OCI-LY7 (cell line): ENCODE data around the gene PPP2R5C. TPM values are rescaled to one million over a fixed set of nuclear protein-coding genes. Genes with fewer than 3 reads are reported as not detected.

ENCODE experiments used
- BruUV-seq: library from RNA; stranded (reverse); fragments of 400-500 nt; replicated peaks from 2 replicates; lab custom pipeline; 2021; lab: Mats Ljungman, UMichigan
- CTCF ChIA-PET: fragments of 300-600 bp; sonication (Branson Sonifier 250); formaldehyde crosslinking; loops from one replicate; lab custom pipeline; 2022; ENCODE audit warnings: antibody characterized with exemption; ENCODE audit not compliant: unreplicated experiment; lab: Charles Lee
- POLR2A ChIA-PET: fragments of 300-600 bp; sonication (Branson Sonifier 250); formaldehyde crosslinking; loops from one replicate; lab custom pipeline; 2022; ENCODE audit warnings: antibody characterized with exemption; lab: Charles Lee
- DNase-seq: peaks from one replicate; pipeline ENCODE4 v3.0.0-alpha.2; 2015; ENCODE audit warnings: low spot score
- H2AFZ ChIP-seq: fragments of 200-600 bp; sonication (generic), shearing (Covaris generic); 2 replicates; pipeline ENCODE4 v1.6.1; 2014; ENCODE audit warnings: mild to moderate bottlenecking, antibody characterized with exemption, low read length, moderate library complexity
- H3K27ac ChIP-seq: fragments of 200-600 bp; sonication (generic); 2 replicates; pipeline ENCODE4 v1.5.1; 2014; ENCODE audit warnings: mixed run types, low read depth, mild to moderate bottlenecking, moderate library complexity, low read length, inconsistent platforms; ENCODE audit not compliant: poor library complexity, severe bottlenecking
- H3K36me3 ChIP-seq: fragments of 200-600 bp; sonication (generic); 2 replicates; pipeline ENCODE4 v1.6.1; 2014; ENCODE audit warnings: mild to moderate bottlenecking, antibody characterized with exemption, low read length, moderate library complexity, mixed read lengths; ENCODE audit not compliant: insufficient read depth
- H3K4me1 ChIP-seq: fragments of 200-600 bp; sonication (generic); 2 replicates; pipeline ENCODE4 v1.5.1; 2014; ENCODE audit warnings: mild to moderate bottlenecking, low read length; ENCODE audit not compliant: insufficient read depth, poor library complexity, severe bottlenecking
- H3K4me2 ChIP-seq: fragments of 200-600 bp; sonication (generic); 2 replicates; pipeline ENCODE4 v1.6.1; 2014; ENCODE audit warnings: mild to moderate bottlenecking, low read length
- H3K4me3 ChIP-seq: fragments of 200-600 bp; sonication (generic); 2 replicates; pipeline ENCODE4 v1.5.1; 2014; ENCODE audit warnings: mild to moderate bottlenecking, low read depth, low read length; ENCODE audit not compliant: poor library complexity, severe bottlenecking
- H3K79me2 ChIP-seq: fragments of 200-600 bp; sonication (generic); 2 replicates; pipeline ENCODE4 v1.6.1; 2016; ENCODE audit warnings: low read depth, mild to moderate bottlenecking, low read length, moderate library complexity, mixed read lengths; ENCODE audit not compliant: insufficient read depth
- H3K9me2 ChIP-seq: fragments of 200-600 bp; sonication (generic); 2 replicates; pipeline ENCODE4 v1.6.1; 2016; ENCODE audit warnings: mild to moderate bottlenecking, low read length, mixed read lengths; ENCODE audit not compliant: insufficient read depth
- H3K9me3 ChIP-seq: fragments of 200-600 bp; sonication (generic); 2 replicates; pipeline ENCODE4 v1.6.1; 2014; ENCODE audit warnings: mild to moderate bottlenecking, mixed run types, low read length, mixed read lengths
- H4K20me1 ChIP-seq: fragments of 200-600 bp; sonication (generic); 2 replicates; pipeline ENCODE4 v1.6.1; 2014; ENCODE audit warnings: mild to moderate bottlenecking, antibody characterized with exemption, low read length, moderate library complexity, mixed read lengths; ENCODE audit not compliant: insufficient read depth
- EZH2phosphoT487 ChIP-seq: fragments of 200-600 bp; sonication (generic); IDR thresholded peaks from 2 replicates; pipeline ENCODE4 v1.6.1; 2018; ENCODE audit warnings: low read depth, borderline replicate concordance, mild to moderate bottlenecking, mixed run types, antibody characterized with exemption, low read length, moderate library complexity, mixed read lengths
- intact Hi-C: fragments of 100-400 bp; cut with micrococcal nuclease; formaldehyde crosslinking; loops from one replicate; pipeline ENCODE4 v1.10.0; 2022; ENCODE audit not compliant: unreplicated experiment
- total RNA-seq, 2 experiments: library from RNA; depleted of rRNA in 1 of 2; stranded (reverse); fragments of >200 nt in 1 of 2; shearing (Covaris generic) in 1 of 2; gene quantifications; 2 replicates each; pipeline ENCODE4 v1.2.3, GENCODE V29; 2014 to 2022
- TF ChIP-seq, protein P1 (sequence below): fragments of 200-600 bp; sonication (generic); conservative IDR thresholded peaks from 2 replicates; pipeline ENCODE4 v1.5.1; 2014; ENCODE audit warnings: mild to moderate bottlenecking, antibody characterized with exemption, low read length, moderate library complexity, mixed read lengths

PPP2R5C gene
- total RNA-seq, 2 experiments from 2014 or later = 161 to 236 TPM

DNA sequence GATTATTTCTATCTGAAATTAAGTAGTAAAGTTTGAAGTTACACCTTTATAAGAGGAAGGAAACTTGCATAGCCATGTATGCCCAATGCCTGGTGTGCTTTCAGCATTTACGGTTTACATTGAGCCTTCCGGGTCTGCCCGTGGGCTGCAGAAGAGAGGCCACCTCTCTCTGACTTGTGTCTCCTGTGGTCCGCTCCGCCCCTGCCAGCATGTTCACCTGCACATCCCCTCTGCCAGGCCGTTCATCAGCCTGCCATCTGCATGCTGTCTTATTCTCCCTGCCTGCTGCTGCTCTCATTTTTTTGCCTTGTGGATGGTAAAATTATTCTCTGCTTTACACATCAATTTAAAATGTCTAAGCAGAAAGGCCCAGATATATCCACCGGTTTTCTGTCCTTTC lies 161.4 kb downstream of the PPP2R5C start:
- H3K36me3 ChIP-seq = peaks cover 14% of the 10 kb centered on the region; the same call in 1 of the 2 replicates

DNA sequence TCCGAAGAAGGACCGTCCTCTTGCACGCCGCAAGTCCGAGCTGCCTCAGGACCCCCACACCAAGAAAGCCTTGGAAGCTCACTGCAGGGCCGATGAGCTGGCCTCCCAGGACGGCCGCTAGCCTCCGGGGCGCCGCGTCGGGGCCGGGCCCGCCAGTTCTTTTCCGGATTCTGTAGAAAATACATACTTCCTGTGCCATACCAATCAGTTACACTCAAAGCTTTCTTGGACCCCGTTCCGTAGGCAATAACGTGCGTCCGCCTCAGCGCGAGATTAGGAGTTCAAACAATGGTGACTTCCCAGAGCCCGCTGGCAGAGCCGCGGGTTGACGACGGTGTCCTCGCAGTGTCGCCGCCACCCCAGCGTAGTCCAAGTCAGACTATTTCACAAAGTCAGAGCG lies 163.6 kb downstream of the PPP2R5C start:
- H3K79me2 ChIP-seq = no peaks in the 10 kb centered on the region
- POLR2A ChIA-PET = no interaction called here
- no peak overlapping the region for H2AFZ ChIP-seq
- no peak overlapping the region for H3K27ac ChIP-seq
- peaks cover 8% of the 10 kb centered on the region; the same call in 1 of the 2 replicates for H3K36me3 ChIP-seq
- no peak overlapping the region for H3K4me3 ChIP-seq
- DNase-seq = no peak
- BruUV-seq = no TSS peak
- H4K20me1 ChIP-seq = no peaks in the 10 kb centered on the region
- no peaks in the 10 kb centered on the region for H3K4me1 ChIP-seq
- no peaks in the 10 kb centered on the region for H3K9me2 ChIP-seq
- no peaks in the 10 kb centered on the region for H3K9me3 ChIP-seq
- CTCF ChIA-PET = no interaction called here
- intact Hi-C loops = no loop called here
- no peak overlapping the region for H3K4me2 ChIP-seq
- TF ChIP-seq EZH2phosphoT487 = no peak
- TF ChIP-seq, protein P1, sequence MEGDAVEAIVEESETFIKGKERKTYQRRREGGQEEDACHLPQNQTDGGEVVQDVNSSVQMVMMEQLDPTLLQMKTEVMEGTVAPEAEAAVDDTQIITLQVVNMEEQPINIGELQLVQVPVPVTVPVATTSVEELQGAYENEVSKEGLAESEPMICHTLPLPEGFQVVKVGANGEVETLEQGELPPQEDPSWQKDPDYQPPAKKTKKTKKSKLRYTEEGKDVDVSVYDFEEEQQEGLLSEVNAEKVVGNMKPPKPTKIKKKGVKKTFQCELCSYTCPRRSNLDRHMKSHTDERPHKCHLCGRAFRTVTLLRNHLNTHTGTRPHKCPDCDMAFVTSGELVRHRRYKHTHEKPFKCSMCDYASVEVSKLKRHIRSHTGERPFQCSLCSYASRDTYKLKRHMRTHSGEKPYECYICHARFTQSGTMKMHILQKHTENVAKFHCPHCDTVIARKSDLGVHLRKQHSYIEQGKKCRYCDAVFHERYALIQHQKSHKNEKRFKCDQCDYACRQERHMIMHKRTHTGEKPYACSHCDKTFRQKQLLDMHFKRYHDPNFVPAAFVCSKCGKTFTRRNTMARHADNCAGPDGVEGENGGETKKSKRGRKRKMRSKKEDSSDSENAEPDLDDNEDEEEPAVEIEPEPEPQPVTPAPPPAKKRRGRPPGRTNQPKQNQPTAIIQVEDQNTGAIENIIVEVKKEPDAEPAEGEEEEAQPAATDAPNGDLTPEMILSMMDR = no peak

More for the DNA sequence above, 161.4 kb downstream of the PPP2R5C start:
- ChIA-PET CTCF (no interaction called here), POLR2A (no interaction called here)
- Histone ChIP-seq H3K9me3 (no peaks in the 10 kb centered on the region), H3K9me2 (no peaks in the 10 kb centered on the region), H3K4me3 (no peak overlapping the region), H3K4me1 (no peaks in the 10 kb centered on the region), H3K4me2 (no peak overlapping the region), H4K20me1 (no peaks in the 10 kb centered on the region), H3K79me2 (no peaks in the 10 kb centered on the region), H2AFZ (no peak overlapping the region), H3K27ac (no peak overlapping the region)
- no peak for TF ChIP-seq EZH2phosphoT487
- TF ChIP-seq, protein P1 = no peak
- DNase-seq = no peak
- intact Hi-C loops = no loop called here
- no TSS peak for BruUV-seq

DNA sequence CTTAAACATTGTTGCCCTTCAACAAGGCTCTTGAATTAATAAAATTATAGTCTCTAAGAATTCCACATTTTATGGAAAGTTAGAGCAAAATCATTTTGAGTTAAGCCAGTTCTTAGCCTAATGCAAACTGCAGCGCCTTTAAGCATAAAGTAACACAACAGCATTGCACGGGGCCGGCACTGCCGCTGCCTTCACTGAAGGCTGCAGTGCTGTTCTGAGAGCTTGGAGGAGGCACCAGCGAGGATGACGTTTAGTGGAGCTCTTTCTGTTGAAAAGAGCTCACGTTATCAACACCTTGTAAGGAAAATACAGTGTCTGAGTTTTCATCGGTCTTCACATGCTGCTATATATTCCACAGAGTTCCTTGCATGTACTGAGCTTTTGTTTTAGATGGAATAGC lies 164.6 kb downstream of the PPP2R5C start:
- no peak for DNase-seq
- H3K27ac ChIP-seq = no peak overlapping the region
- no peaks in the 10 kb centered on the region for H3K9me3 ChIP-seq
- H4K20me1 ChIP-seq = no peaks in the 10 kb centered on the region
- H3K9me2 ChIP-seq = no peaks in the 10 kb centered on the region
- BruUV-seq = no TSS peak
- H3K36me3 ChIP-seq = peaks cover 7% of the 10 kb centered on the region; the same call in 1 of the 2 replicates
- no peaks in the 10 kb centered on the region for H3K79me2 ChIP-seq
- no peak overlapping the region for H2AFZ ChIP-seq
- no peak for TF ChIP-seq EZH2phosphoT487
- TF ChIP-seq, protein P1 = no peak
- H3K4me3 ChIP-seq = no peak overlapping the region
- H3K4me1 ChIP-seq = no peaks in the 10 kb centered on the region
- intact Hi-C loops = no loop called here
- ChIA-PET POLR2A (interaction anchor here (0.5 kb wide), 2 partner anchors 8 to 193 kb away, joined by 3 to 4 read pairs; no protein-coding TSS in a partner anchor), CTCF (no interaction called here)
- H3K4me2 ChIP-seq = no peak overlapping the region
